22Rv1 (cell line): ENCODE data around the gene WDR33.

ENCODE experiments used
- ZFX ChIP-seq: fragments of 450-650 bp; IDR thresholded peaks from 2 replicates; pipeline ENCODE4 v1.6.1; 2017; ENCODE audit warnings: antibody characterized with exemption, borderline replicate concordance
- TF ChIP-seq, protein P1 (sequence below): fragments of 450-650 bp; IDR thresholded peaks from 2 replicates; pipeline ENCODE4 v1.5.1; 2017; ENCODE audit warnings: mild to moderate bottlenecking

DNA sequence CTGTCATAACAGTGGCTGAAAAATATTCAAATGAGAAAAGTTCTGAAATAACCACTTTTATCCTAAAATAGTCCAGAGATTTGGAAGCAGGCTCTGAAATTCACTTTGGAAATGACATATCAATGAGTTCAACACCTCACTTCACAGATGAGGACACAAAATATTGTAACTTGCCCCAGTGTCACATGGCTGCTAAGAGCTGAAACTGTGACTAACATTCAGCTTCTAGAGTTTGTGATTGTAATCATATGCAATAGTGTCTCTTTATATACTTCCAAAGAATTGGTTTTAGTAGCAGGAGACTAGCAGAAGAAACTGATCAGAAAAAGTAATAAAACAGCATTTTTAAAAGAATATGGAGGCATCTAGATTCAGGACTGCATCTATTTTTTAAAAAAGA lies 57.6 kb downstream of the WDR33 start:
- TF ChIP-seq, protein P1, sequence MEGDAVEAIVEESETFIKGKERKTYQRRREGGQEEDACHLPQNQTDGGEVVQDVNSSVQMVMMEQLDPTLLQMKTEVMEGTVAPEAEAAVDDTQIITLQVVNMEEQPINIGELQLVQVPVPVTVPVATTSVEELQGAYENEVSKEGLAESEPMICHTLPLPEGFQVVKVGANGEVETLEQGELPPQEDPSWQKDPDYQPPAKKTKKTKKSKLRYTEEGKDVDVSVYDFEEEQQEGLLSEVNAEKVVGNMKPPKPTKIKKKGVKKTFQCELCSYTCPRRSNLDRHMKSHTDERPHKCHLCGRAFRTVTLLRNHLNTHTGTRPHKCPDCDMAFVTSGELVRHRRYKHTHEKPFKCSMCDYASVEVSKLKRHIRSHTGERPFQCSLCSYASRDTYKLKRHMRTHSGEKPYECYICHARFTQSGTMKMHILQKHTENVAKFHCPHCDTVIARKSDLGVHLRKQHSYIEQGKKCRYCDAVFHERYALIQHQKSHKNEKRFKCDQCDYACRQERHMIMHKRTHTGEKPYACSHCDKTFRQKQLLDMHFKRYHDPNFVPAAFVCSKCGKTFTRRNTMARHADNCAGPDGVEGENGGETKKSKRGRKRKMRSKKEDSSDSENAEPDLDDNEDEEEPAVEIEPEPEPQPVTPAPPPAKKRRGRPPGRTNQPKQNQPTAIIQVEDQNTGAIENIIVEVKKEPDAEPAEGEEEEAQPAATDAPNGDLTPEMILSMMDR: no peak
- TF ChIP-seq ZFX: no peak
